ENCODE measurements around the gene WWOX. TPM values are rescaled to one million over a fixed set of nuclear protein-coding genes. Genes with fewer than 3 reads are reported as not detected.

The WWOX gene
- total RNA-seq, 1 donor from 2014 or later: 8.9 TPM

GRCh38 chr16:78791011-78791410, 691.6 kb downstream of the WWOX start:
- Histone ChIP-seq H3K27me3 (ENCODE audit: low read depth) (no peaks in the 10 kb centered on the region), H3K27ac (replicated peaks) (no peak overlapping the region), H3K9me3 (replicated peaks) (no peaks in the 10 kb centered on the region), H3K4me3 (no peak overlapping the region), H3K36me3 (no peaks in the 10 kb centered on the region), H3K4me1 (no peaks in the 10 kb centered on the region)
- no peak for DNase-seq
- intact Hi-C loops (cut with micrococcal nuclease): no loop called here
- no peak for TF ChIP-seq CTCF (IDR thresholded peaks at IDR 0.05; ENCODE audit: borderline replicate concordance)

- Histone ChIP-seq H3K27ac (replicated peaks) (no peak overlapping the region), H3K4me1 (no peaks in the 10 kb centered on the region), H3K9me3 (replicated peaks) (no peaks in the 10 kb centered on the region), H3K27me3 (ENCODE audit: low read depth) (no peaks in the 10 kb centered on the region), H3K4me3 (no peak overlapping the region), H3K36me3 (no peaks in the 10 kb centered on the region)
- no peak for DNase-seq
- no peak for TF ChIP-seq CTCF (IDR thresholded peaks at IDR 0.05; ENCODE audit: borderline replicate concordance)
- intact Hi-C loops (cut with micrococcal nuclease): no loop called here
Observed at GRCh38 chr16:78791926-78792325, 692.5 kb downstream of the WWOX start.

- DNase-seq: no peak
- H3K27me3 ChIP-seq (ENCODE audit: low read depth): no peaks in the 10 kb centered on the region
- H3K27ac ChIP-seq (replicated peaks): no peak overlapping the region
- no peak overlapping the region for H3K4me3 ChIP-seq
- intact Hi-C loops (cut with micrococcal nuclease): no loop called here
- no peaks in the 10 kb centered on the region for H3K36me3 ChIP-seq
- no peak for TF ChIP-seq CTCF (IDR thresholded peaks at IDR 0.05; ENCODE audit: borderline replicate concordance)
- no peaks in the 10 kb centered on the region for H3K9me3 ChIP-seq (replicated peaks)
- H3K4me1 ChIP-seq: no peaks in the 10 kb centered on the region
Observed at GRCh38 chr16:78792952-78793351, 693.5 kb downstream of the WWOX start.

GRCh38 chr16:78794581-78795250, 695.3 kb downstream of the WWOX start:
- no peak for DNase-seq
- H3K4me1 ChIP-seq: no peaks in the 10 kb centered on the region
- H3K36me3 ChIP-seq: no peaks in the 10 kb centered on the region
- H3K4me3 ChIP-seq: no peak overlapping the region
- H3K27ac ChIP-seq (replicated peaks): no peak overlapping the region
- TF ChIP-seq CTCF (IDR thresholded peaks at IDR 0.05; ENCODE audit: borderline replicate concordance): no peak
- no peaks in the 10 kb centered on the region for H3K9me3 ChIP-seq (replicated peaks)
- H3K27me3 ChIP-seq (ENCODE audit: low read depth): no peaks in the 10 kb centered on the region
- intact Hi-C loops (cut with micrococcal nuclease): no loop called here

GRCh38 chr16:78795433-78795832, 696.0 kb downstream of the WWOX start:
- no peak overlapping the region for H3K27ac ChIP-seq (replicated peaks)
- H3K4me3 ChIP-seq: no peak overlapping the region
- no peaks in the 10 kb centered on the region for H3K27me3 ChIP-seq (ENCODE audit: low read depth)
- no peaks in the 10 kb centered on the region for H3K9me3 ChIP-seq (replicated peaks)
- intact Hi-C loops (cut with micrococcal nuclease): no loop called here
- H3K36me3 ChIP-seq: no peaks in the 10 kb centered on the region
- H3K4me1 ChIP-seq: no peaks in the 10 kb centered on the region
- no peak for DNase-seq
- no peak for TF ChIP-seq CTCF (IDR thresholded peaks at IDR 0.05; ENCODE audit: borderline replicate concordance)

All from left ventricle myocardium inferior (tissue), 1 donor.